Measurements from ENCODE around the gene HES3. TPM values are rescaled to one million over a fixed set of nuclear protein-coding genes. Genes with fewer than 3 reads are reported as not detected.

Gene HES3
- total and polyA plus RNA-seq, 2 of the 4 experiments (the other 2 are of a cell fraction): not detected

DNA sequence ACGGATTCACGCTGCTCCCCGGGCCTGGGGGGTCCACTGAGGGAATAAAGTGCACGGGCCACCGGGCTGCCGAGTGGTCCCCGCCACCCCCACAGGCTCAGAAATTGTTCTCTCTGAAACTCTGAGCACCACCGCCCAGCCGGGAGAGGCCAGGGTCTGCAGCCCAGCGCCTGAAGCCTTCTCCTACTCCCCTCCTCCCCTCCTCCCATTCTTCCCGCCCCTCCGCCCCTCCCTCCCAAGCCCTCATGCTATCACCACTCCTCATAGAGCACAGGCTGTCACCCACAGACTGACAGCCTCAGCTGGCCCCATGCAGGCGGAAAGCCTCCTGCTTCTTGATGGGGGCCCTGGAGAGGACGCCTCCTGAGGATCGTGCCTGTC is 17.6 kb downstream of the HES3 start:
- H3K4me3 ChIP-seq (ENCODE audit: insufficient read depth, low read depth, low read length): no peak overlapping the region; the same call in 1 of the 2 replicates
- POLR2A ChIA-PET (ENCODE audit: unreplicated experiment): no interaction called here
- no peaks in the 10 kb centered on the region for H3K9me3 ChIP-seq (ENCODE audit: control insufficient read depth, insufficient read depth, low read length)
- no peak overlapping the region for H3K4ac ChIP-seq (ENCODE audit: low read depth, low read length)
- no peak overlapping the region for H4K5ac ChIP-seq (ENCODE audit: low read depth, low read length)
- H3K4me1 ChIP-seq (ENCODE audit: control insufficient read depth, insufficient read depth, low read length): peaks cover 2% of the 10 kb centered on the region; the same call in 1 of the 2 replicates
- CTCF ChIA-PET: no interaction called here
- H4K20me1 ChIP-seq (ENCODE audit: insufficient read depth, low read length): peaks cover 4% of the 10 kb centered on the region
- H2BK15ac ChIP-seq (ENCODE audit: low read depth, low read length): no peak overlapping the region
- H3K79me1 ChIP-seq (ENCODE audit: low read depth in 1 of 2, low read length in 2 of 2): no peaks in the 10 kb centered on the region
- no peak overlapping the region for H2BK120ac ChIP-seq (ENCODE audit: low read depth, low read length)
- peak overlapping the region; percentile 13 for H2AK9ac ChIP-seq (replicated peaks; ENCODE audit: low read depth, low read length, poor library complexity)
- no peak overlapping the region for H2AK5ac ChIP-seq (ENCODE audit: low read depth, low read length)
- ATAC-seq (ENCODE audit: low read depth) (no peak), DNase-seq (no peak)
- no peak overlapping the region for H3K9ac ChIP-seq (ENCODE audit: low read depth, low read length)
- in situ Hi-C loops (cut with MboI; ENCODE audit: low sequenced_read_pairs) (no loop called here), intact Hi-C loops (cut with micrococcal nuclease) (no loop called here), dilution Hi-C loops (cut with HindIII; ENCODE audit: low sequenced_read_pairs, unreplicated experiment) (no loop called here)
- no peak overlapping the region for H4K8ac ChIP-seq (ENCODE audit: low read depth in 2 of 2, low read length in 2 of 2)
- H3K18ac ChIP-seq (ENCODE audit: low read depth, low read length): no peak overlapping the region
- no peak overlapping the region for H2BK20ac ChIP-seq (ENCODE audit: low read depth, low read length)
- 45% methylated on average over 4 of the region's 15 CpGs; no CpG with 5 or more reads in 1 of the 2 experiments for WGBS, 2 experiments (ENCODE audit: extremely low coverage in 2 of 2, insufficient read length in 1 of 2)
- TF ChIP-seq, protein P1, sequence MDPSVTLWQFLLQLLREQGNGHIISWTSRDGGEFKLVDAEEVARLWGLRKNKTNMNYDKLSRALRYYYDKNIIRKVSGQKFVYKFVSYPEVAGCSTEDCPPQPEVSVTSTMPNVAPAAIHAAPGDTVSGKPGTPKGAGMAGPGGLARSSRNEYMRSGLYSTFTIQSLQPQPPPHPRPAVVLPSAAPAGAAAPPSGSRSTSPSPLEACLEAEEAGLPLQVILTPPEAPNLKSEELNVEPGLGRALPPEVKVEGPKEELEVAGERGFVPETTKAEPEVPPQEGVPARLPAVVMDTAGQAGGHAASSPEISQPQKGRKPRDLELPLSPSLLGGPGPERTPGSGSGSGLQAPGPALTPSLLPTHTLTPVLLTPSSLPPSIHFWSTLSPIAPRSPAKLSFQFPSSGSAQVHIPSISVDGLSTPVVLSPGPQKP (IDR thresholded peaks at IDR 0.05; ENCODE audit: borderline replicate concordance, low read depth, low read length): no peak
- TF ChIP-seq MAZ (IDR thresholded peaks at IDR 0.05; ENCODE audit: borderline replicate concordance, low read depth, low read length) (no peak), RCOR1 (IDR thresholded peaks at IDR 0.05; ENCODE audit: insufficient replicate concordance, low read length) (no peak), RAD21 (IDR thresholded peaks at IDR 0.05; ENCODE audit: low read length) (no peak)
- H2BK5ac ChIP-seq (ENCODE audit: low read depth, low read length, poor library complexity, severe bottlenecking): no peak overlapping the region
- H4K91ac ChIP-seq (ENCODE audit: insufficient read depth, low read depth, low read length): no peak overlapping the region
- no peaks in the 10 kb centered on the region for H3K36me3 ChIP-seq (ENCODE audit: control insufficient read depth, insufficient read depth, low read length)
- H3K9me1 ChIP-seq (ENCODE audit: insufficient read depth, low read length): no peaks in the 10 kb centered on the region
- BruUV-seq (replicated peaks): no TSS peak
- no peaks in the 10 kb centered on the region for H3K27me3 ChIP-seq (ENCODE audit: control insufficient read depth, insufficient read depth, low read length)
- H3K4me2 ChIP-seq (ENCODE audit: low read depth, low read length): no peak overlapping the region; the same call in 1 of the 2 replicates
- no peak overlapping the region for H3K14ac ChIP-seq (replicated peaks; ENCODE audit: low read depth, low read length)
- H2AFZ ChIP-seq (replicated peaks; ENCODE audit: low read length, poor library complexity): peak overlapping the region; percentile 94
- H3K27ac ChIP-seq (ENCODE audit: insufficient read depth, low read length): no peak overlapping the region
- H3K56ac ChIP-seq (ENCODE audit: extremely low read depth, insufficient read depth, low read length): no peak overlapping the region
- H3K23ac ChIP-seq (ENCODE audit: low read depth, low read length): no peak overlapping the region

All from IMR-90 (cell line).